HEK293 (cell line): ENCODE results near the gene KRTAP7-1.

Experiments used
- CTCF ChIA-PET: fragments of 350-600 bp; formaldehyde crosslinking; extraction: SDS; loops from one replicate; lab custom pipeline; 2021; ENCODE audit warnings: antibody characterized with exemption; lab: Yijun Ruan, JAX
- POLR2A ChIA-PET: fragments of 300-600 bp; formaldehyde crosslinking; extraction: SDS; loops from one replicate; lab custom pipeline; 2020; ENCODE audit warnings: antibody characterized with exemption, inconsistent platforms; lab: Yijun Ruan, JAX
- H3K27ac ChIP-seq: fragments of 200-500 bp; sonication (Bioruptor generic); 2 replicates; pipeline ENCODE4 v1.5.1; 2014; ENCODE audit warnings: low read depth, low read length, control low read depth, inconsistent platforms; ENCODE audit errors: extremely low read depth
- H3K36me3 ChIP-seq, 2 experiments: fragments of 200-500 bp in 1 of 2; sonication (Bioruptor generic) in 1 of 2; 1 replicate in 1 of 2; 2 replicates in 1 of 2; pipeline ENCODE4 v1.5.1; 2014 to 2017; ENCODE audit warnings: inconsistent platforms in 2 of 2, low read length in 2 of 2; ENCODE audit not compliant: control insufficient read depth in 2 of 2, insufficient read depth in 1 of 2
- H3K4me1 ChIP-seq: fragments of 200-500 bp; sonication (Bioruptor generic); 2 replicates; pipeline ENCODE4 v1.5.1; 2014; ENCODE audit warnings: mild to moderate bottlenecking, low read length, inconsistent platforms; ENCODE audit not compliant: control insufficient read depth, insufficient read depth
- H3K4me3 ChIP-seq: 2 replicates; pipeline ENCODE4 v1.5.1; 2011; ENCODE audit warnings: low read depth, mild to moderate bottlenecking, control low read depth, low read length, moderate library complexity
- H3K9me3 ChIP-seq: fragments of 200-500 bp; sonication (Bioruptor generic); 2 replicates; pipeline ENCODE4 v1.5.1; 2014; ENCODE audit warnings: low read depth, low read length, inconsistent platforms; ENCODE audit not compliant: control insufficient read depth, insufficient read depth
- GLIS2 ChIP-seq: fragments of 450-650 bp; formaldehyde crosslinking; IDR thresholded peaks from 2 replicates; pipeline ENCODE4 v1.5.1; 2016; ENCODE audit warnings: missing biosample characterization, missing genetic modification characterization
- KLF7 ChIP-seq: fragments of 450-650 bp; formaldehyde crosslinking; IDR thresholded peaks from 2 replicates; pipeline ENCODE4 v1.5.1; 2016; ENCODE audit warnings: missing biosample characterization, missing genetic modification characterization, borderline replicate concordance
- KLF8 ChIP-seq: fragments of 450-650 bp; formaldehyde crosslinking; IDR thresholded peaks from 2 replicates; pipeline ENCODE4 v1.5.1; 2016; ENCODE audit warnings: missing biosample characterization, missing genetic modification characterization
- KLF9 ChIP-seq: fragments of 450-650 bp; formaldehyde crosslinking; IDR thresholded peaks from 2 replicates; pipeline ENCODE4 v1.5.1; 2016; ENCODE audit warnings: missing biosample characterization, missing genetic modification characterization, low read depth
- OSR2 ChIP-seq: fragments of 450-650 bp; formaldehyde crosslinking; IDR thresholded peaks from 2 replicates; pipeline ENCODE4 v1.5.1; 2016; ENCODE audit warnings: missing biosample characterization, missing genetic modification characterization
- SP7 ChIP-seq: fragments of 450-650 bp; formaldehyde crosslinking; IDR thresholded peaks from 2 replicates; pipeline ENCODE4 v1.5.1; 2016; ENCODE audit warnings: missing biosample characterization, missing genetic modification characterization
- ZNF112 ChIP-seq: fragments of 450-650 bp; formaldehyde crosslinking; IDR thresholded peaks from 2 replicates; pipeline ENCODE4 v1.5.0; 2017; ENCODE audit warnings: missing biosample characterization, missing genetic modification characterization
- ZNF121 ChIP-seq: fragments of 450-650 bp; formaldehyde crosslinking; IDR thresholded peaks from 2 replicates; pipeline ENCODE4 v1.5.1; 2016; ENCODE audit warnings: missing biosample characterization, missing genetic modification characterization
- ZNF155 ChIP-seq: fragments of 450-650 bp; formaldehyde crosslinking; IDR thresholded peaks from 2 replicates; pipeline ENCODE4 v1.5.1; 2016; ENCODE audit warnings: missing biosample characterization, missing genetic modification characterization
- ZNF24 ChIP-seq: fragments of 450-650 bp; formaldehyde crosslinking; IDR thresholded peaks from 2 replicates; pipeline ENCODE4 v1.5.1; 2016; ENCODE audit warnings: missing biosample characterization, missing genetic modification characterization
- ZNF324 ChIP-seq: fragments of 450-650 bp; formaldehyde crosslinking; IDR thresholded peaks from 2 replicates; pipeline ENCODE4 v1.5.1; 2016; ENCODE audit warnings: missing biosample characterization, missing genetic modification characterization
- ZNF433 ChIP-seq: fragments of 450-650 bp; formaldehyde crosslinking; IDR thresholded peaks from 2 replicates; pipeline ENCODE4 v1.5.1; 2016; ENCODE audit warnings: missing biosample characterization, missing genetic modification characterization, low read depth
- ZNF510 ChIP-seq: fragments of 450-650 bp; formaldehyde crosslinking; IDR thresholded peaks from 2 replicates; pipeline ENCODE4 v1.5.1; 2018; ENCODE audit warnings: mild to moderate bottlenecking, missing genetic modification characterization, missing biosample characterization; ENCODE audit not compliant: insufficient replicate concordance
- ZNF514 ChIP-seq: fragments of 450-650 bp; formaldehyde crosslinking; IDR thresholded peaks from 2 replicates; pipeline ENCODE4 v1.5.1; 2016; ENCODE audit warnings: missing biosample characterization, missing genetic modification characterization
- ZNF658 ChIP-seq: fragments of 450-650 bp; formaldehyde crosslinking; IDR thresholded peaks from 2 replicates; pipeline ENCODE4; 2016; ENCODE audit warnings: missing biosample characterization, missing genetic modification characterization
- TF ChIP-seq, protein P1 (sequence below): fragments of 450-650 bp; IDR thresholded peaks from 2 replicates; pipeline ENCODE4 v1.5.1; 2018; ENCODE audit warnings: missing biosample characterization, missing genetic modification characterization
- TF ChIP-seq, protein P2 (sequence below): fragments of 450-650 bp; formaldehyde crosslinking; IDR thresholded peaks from 2 replicates; pipeline ENCODE4 v1.5.1; 2016; ENCODE audit warnings: missing biosample characterization, missing genetic modification characterization
- TF ChIP-seq, protein P3 (sequence below): fragments of 450-650 bp; formaldehyde crosslinking; IDR thresholded peaks from 2 replicates; pipeline ENCODE4 v1.5.1; 2016; ENCODE audit warnings: missing biosample characterization, missing genetic modification characterization
- TF ChIP-seq, protein P4 (sequence below): fragments of 450-650 bp; formaldehyde crosslinking; IDR thresholded peaks from 2 replicates; pipeline ENCODE4 v1.5.1; 2016; ENCODE audit warnings: missing biosample characterization, missing genetic modification characterization, borderline replicate concordance
- TF ChIP-seq, protein P5 (sequence below): fragments of 450-650 bp; formaldehyde crosslinking; IDR thresholded peaks from 2 replicates; pipeline ENCODE4 v1.5.1; 2016; ENCODE audit warnings: missing biosample characterization, missing genetic modification characterization
- TF ChIP-seq, protein P6 (sequence below): sonication (generic); formaldehyde crosslinking; IDR thresholded peaks from 2 replicates; pipeline ENCODE4 v1.8.1; 2022; ENCODE audit warnings: mild to moderate bottlenecking, moderate library complexity, missing genetic modification reagents
- TF ChIP-seq, protein P7 (sequence below): fragments of 450-650 bp; IDR thresholded peaks from 2 replicates; pipeline ENCODE4 v1.5.1; 2018; ENCODE audit warnings: missing biosample characterization, mild to moderate bottlenecking, missing genetic modification characterization

KRTAP7-1 gene, protein sequence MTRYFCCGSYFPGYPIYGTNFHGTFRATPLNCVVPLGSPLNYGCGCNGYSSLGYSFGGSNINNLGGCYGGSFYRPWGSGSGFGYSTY

DNA sequence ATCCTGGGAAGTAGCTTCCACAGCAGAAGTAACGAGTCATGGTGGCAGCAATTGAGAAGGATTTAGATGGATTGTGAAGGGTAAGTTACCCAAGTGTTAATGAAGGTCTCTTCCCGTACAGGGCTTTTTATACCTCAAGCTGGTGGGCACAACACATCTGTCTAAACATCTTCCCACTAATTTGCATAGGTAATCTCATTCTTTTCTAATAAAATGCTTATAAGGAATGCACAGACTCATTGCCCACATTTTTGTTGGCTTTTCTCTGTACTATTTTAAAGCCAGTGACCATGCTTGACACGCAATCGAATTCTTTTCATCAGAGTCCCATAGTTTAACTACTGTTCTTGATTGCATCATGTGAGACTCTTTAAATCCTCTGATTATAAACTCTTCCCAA is at the start of gene KRTAP7-1:
Gene KRTAP7-1, minus strand, starts transcription at position 101 of the 400 bp plus-strand sequence. Its CDS starts 61 bp downstream, at position 40.
- H3K4me1 ChIP-seq: no peaks in the 10 kb centered on the region
- H3K4me3 ChIP-seq: no peak within 1 kb of the TSS
- H3K36me3 ChIP-seq: no peaks in the 10 kb centered on the region
- H3K9me3 ChIP-seq: no peaks in the 10 kb centered on the region
- no peak within 1 kb of the TSS for H3K27ac ChIP-seq
- ChIA-PET POLR2A (no interaction called here), CTCF (interaction anchor here (0.7 to 1.6 kb wide), 2 partner anchors 9 to 256 kb away, joined by 3 to 8 read pairs; no protein-coding TSS in a partner anchor)
- no peak for TF ChIP-seq ZNF433 (tag by site-specific recombination)
- TF ChIP-seq OSR2 (tag by site-specific recombination): no peak
- TF ChIP-seq, protein P1, sequence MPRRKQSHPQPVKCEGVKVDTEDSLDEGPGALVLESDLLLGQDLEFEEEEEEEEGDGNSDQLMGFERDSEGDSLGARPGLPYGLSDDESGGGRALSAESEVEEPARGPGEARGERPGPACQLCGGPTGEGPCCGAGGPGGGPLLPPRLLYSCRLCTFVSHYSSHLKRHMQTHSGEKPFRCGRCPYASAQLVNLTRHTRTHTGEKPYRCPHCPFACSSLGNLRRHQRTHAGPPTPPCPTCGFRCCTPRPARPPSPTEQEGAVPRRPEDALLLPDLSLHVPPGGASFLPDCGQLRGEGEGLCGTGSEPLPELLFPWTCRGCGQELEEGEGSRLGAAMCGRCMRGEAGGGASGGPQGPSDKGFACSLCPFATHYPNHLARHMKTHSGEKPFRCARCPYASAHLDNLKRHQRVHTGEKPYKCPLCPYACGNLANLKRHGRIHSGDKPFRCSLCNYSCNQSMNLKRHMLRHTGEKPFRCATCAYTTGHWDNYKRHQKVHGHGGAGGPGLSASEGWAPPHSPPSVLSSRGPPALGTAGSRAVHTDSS (tag by site-specific recombination): no peak
- no peak for TF ChIP-seq ZNF658
- TF ChIP-seq ZNF510: no peak
- TF ChIP-seq SP7 (tag by site-specific recombination): no peak
- no peak for TF ChIP-seq ZNF514 (tag by site-specific recombination)
- TF ChIP-seq ZNF155: no peak
- TF ChIP-seq ZNF121 (tag by site-specific recombination): no peak
- no peak for TF ChIP-seq KLF9
- TF ChIP-seq ZNF24 (tag by site-specific recombination): no peak
- TF ChIP-seq, all 188 proteins: peak for 0

DNA sequence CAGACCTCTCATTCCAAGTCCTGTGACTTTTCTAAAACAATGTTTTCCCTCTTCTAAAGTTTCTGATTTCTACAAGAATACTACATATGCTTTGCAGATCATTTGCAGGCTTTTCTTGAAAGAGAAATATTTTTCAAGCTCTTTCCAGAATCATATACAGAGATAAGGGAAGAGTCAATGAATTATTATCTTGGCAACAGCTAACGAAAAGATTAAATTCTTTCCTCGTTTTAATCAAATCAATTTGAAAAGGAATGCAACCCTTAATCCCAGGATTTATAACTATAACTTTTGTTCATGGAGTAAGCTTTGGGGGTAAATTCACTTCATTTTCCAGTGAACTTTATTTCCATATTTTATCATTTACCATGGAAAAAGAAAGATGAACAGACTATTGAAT is 45.0 kb upstream of the KRTAP7-1 start:
- ChIA-PET CTCF (interaction anchor here (0.5 to 0.7 kb wide), 2 partner anchors 104 to 267 kb away, joined by 4 read pairs; no protein-coding TSS in a partner anchor), POLR2A (no interaction called here)
- H3K36me3 ChIP-seq: no peaks in the 10 kb centered on the region
- no peaks in the 10 kb centered on the region for H3K4me1 ChIP-seq
- H3K4me3 ChIP-seq: no peak overlapping the region
- no peak overlapping the region for H3K27ac ChIP-seq
- H3K9me3 ChIP-seq: no peaks in the 10 kb centered on the region
- TF ChIP-seq, protein P2, sequence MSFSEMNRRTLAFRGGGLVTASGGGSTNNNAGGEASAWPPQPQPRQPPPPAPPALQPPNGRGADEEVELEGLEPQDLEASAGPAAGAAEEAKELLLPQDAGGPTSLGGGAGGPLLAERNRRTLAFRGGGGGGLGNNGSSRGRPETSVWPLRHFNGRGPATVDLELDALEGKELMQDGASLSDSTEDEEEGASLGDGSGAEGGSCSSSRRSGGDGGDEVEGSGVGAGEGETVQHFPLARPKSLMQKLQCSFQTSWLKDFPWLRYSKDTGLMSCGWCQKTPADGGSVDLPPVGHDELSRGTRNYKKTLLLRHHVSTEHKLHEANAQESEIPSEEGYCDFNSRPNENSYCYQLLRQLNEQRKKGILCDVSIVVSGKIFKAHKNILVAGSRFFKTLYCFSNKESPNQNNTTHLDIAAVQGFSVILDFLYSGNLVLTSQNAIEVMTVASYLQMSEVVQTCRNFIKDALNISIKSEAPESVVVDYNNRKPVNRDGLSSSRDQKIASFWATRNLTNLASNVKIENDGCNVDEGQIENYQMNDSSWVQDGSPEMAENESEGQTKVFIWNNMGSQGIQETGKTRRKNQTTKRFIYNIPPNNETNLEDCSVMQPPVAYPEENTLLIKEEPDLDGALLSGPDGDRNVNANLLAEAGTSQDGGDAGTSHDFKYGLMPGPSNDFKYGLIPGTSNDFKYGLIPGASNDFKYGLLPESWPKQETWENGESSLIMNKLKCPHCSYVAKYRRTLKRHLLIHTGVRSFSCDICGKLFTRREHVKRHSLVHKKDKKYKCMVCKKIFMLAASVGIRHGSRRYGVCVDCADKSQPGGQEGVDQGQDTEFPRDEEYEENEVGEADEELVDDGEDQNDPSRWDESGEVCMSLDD (tag by site-specific recombination): no peak
- TF ChIP-seq ZNF112 (tag by site-specific recombination) (no peak), KLF7 (tag by site-specific recombination) (no peak), KLF8 (tag by site-specific recombination) (no peak), ZNF324 (tag by site-specific recombination) (no peak), GLIS2 (no peak)
- TF ChIP-seq, protein P3, sequence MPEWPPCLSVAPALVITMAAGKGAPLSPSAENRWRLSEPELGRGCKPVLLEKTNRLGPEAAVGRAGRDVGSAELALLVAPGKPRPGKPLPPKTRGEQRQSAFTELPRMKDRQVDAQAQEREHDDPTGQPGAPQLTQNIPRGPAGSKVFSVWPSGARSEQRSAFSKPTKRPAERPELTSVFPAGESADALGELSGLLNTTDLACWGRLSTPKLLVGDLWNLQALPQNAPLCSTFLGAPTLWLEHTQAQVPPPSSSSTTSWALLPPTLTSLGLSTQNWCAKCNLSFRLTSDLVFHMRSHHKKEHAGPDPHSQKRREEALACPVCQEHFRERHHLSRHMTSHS: no peak
- TF ChIP-seq, protein P4, sequence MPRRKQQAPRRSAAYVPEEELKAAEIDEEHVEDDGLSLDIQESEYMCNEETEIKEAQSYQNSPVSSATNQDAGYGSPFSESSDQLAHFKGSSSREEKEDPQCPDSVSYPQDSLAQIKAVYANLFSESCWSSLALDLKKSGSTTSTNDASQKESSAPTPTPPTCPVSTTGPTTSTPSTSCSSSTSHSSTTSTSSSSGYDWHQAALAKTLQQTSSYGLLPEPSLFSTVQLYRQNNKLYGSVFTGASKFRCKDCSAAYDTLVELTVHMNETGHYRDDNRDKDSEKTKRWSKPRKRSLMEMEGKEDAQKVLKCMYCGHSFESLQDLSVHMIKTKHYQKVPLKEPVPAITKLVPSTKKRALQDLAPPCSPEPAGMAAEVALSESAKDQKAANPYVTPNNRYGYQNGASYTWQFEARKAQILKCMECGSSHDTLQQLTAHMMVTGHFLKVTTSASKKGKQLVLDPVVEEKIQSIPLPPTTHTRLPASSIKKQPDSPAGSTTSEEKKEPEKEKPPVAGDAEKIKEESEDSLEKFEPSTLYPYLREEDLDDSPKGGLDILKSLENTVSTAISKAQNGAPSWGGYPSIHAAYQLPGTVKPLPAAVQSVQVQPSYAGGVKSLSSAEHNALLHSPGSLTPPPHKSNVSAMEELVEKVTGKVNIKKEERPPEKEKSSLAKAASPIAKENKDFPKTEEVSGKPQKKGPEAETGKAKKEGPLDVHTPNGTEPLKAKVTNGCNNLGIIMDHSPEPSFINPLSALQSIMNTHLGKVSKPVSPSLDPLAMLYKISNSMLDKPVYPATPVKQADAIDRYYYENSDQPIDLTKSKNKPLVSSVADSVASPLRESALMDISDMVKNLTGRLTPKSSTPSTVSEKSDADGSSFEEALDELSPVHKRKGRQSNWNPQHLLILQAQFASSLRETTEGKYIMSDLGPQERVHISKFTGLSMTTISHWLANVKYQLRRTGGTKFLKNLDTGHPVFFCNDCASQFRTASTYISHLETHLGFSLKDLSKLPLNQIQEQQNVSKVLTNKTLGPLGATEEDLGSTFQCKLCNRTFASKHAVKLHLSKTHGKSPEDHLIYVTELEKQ (tag by site-specific recombination): no peak
- TF ChIP-seq, protein P5, sequence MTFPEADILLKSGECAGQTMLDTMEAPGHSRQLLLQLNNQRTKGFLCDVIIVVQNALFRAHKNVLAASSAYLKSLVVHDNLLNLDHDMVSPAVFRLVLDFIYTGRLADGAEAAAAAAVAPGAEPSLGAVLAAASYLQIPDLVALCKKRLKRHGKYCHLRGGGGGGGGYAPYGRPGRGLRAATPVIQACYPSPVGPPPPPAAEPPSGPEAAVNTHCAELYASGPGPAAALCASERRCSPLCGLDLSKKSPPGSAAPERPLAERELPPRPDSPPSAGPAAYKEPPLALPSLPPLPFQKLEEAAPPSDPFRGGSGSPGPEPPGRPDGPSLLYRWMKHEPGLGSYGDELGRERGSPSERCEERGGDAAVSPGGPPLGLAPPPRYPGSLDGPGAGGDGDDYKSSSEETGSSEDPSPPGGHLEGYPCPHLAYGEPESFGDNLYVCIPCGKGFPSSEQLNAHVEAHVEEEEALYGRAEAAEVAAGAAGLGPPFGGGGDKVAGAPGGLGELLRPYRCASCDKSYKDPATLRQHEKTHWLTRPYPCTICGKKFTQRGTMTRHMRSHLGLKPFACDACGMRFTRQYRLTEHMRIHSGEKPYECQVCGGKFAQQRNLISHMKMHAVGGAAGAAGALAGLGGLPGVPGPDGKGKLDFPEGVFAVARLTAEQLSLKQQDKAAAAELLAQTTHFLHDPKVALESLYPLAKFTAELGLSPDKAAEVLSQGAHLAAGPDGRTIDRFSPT (tag by site-specific recombination): no peak
- TF ChIP-seq, protein P6, sequence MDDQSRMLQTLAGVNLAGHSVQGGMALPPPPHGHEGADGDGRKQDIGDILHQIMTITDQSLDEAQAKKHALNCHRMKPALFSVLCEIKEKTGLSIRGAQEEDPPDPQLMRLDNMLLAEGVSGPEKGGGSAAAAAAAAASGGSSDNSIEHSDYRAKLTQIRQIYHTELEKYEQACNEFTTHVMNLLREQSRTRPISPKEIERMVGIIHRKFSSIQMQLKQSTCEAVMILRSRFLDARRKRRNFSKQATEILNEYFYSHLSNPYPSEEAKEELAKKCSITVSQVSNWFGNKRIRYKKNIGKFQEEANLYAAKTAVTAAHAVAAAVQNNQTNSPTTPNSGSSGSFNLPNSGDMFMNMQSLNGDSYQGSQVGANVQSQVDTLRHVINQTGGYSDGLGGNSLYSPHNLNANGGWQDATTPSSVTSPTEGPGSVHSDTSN: no peak
- TF ChIP-seq, protein P7, sequence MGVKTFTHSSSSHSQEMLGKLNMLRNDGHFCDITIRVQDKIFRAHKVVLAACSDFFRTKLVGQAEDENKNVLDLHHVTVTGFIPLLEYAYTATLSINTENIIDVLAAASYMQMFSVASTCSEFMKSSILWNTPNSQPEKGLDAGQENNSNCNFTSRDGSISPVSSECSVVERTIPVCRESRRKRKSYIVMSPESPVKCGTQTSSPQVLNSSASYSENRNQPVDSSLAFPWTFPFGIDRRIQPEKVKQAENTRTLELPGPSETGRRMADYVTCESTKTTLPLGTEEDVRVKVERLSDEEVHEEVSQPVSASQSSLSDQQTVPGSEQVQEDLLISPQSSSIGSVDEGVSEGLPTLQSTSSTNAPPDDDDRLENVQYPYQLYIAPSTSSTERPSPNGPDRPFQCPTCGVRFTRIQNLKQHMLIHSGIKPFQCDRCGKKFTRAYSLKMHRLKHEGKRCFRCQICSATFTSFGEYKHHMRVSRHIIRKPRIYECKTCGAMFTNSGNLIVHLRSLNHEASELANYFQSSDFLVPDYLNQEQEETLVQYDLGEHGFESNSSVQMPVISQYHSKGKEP (tag by site-specific recombination): no peak
